HCT116 (cell line): ENCODE measurements around the gene KRTAP10-8. TPM values are rescaled to one million over a fixed set of nuclear protein-coding genes. Genes with fewer than 3 reads are reported as not detected.

ENCODE experiments used
- ATAC-seq: fragments of 200-7000 bp; cut with Tn5 transposase; 2 replicates; pipeline ENCODE4 v1.9.1; 2020; ENCODE audit warnings: mild to moderate bottlenecking, moderate library complexity
- BruUV-seq: library from RNA; stranded (reverse); fragments of 400-500 nt; replicated peaks from 2 replicates; lab custom pipeline; 2021; lab: Mats Ljungman, UMichigan
- CTCF ChIA-PET: fragments of 300-600 bp; sonication (Branson Sonifier 250); formaldehyde crosslinking; loops from one replicate; lab custom pipeline; 2021; ENCODE audit warnings: antibody characterized with exemption; lab: Charles Lee
- POLR2A ChIA-PET: fragments of 300-600, 350-600 bp; sonication (Branson Sonifier 250); formaldehyde crosslinking; loops from one replicate; lab custom pipeline; 2021; ENCODE audit warnings: antibody characterized with exemption; lab: Charles Lee
- RAD21 ChIA-PET, 2 experiments: fragments of 300-600 bp; sonication (Branson Sonifier 250); formaldehyde crosslinking; loops; one replicate each; lab custom pipeline; 2023; ENCODE audit warnings: low total read pairs in 2 of 2; ENCODE audit not compliant: uncharacterized antibody in 2 of 2, unreplicated experiment in 2 of 2, low non-redundant PET in 1 of 2; lab: Charles Lee
- DNase-seq: peaks from one replicate; pipeline ENCODE4 v3.0.0-alpha.2; 2010; ENCODE audit warnings: low read depth, low spot score
- H2AFZ ChIP-seq: fragments of 200-600 bp; shearing (Covaris generic), sonication (generic); 2 replicates; pipeline ENCODE4 v1.6.1; 2017; ENCODE audit warnings: low read depth, mixed run types, mixed read lengths, antibody characterized with exemption, low read length; ENCODE audit not compliant: poor library complexity, severe bottlenecking
- H3K27ac ChIP-seq: 2 replicates; pipeline ENCODE4 v1.5.1; 2012; ENCODE audit warnings: low read depth, low read length
- H3K27me3 ChIP-seq: fragments of 200-600 bp; sonication (generic); 2 replicates; pipeline ENCODE4 v1.6.1; 2016; ENCODE audit warnings: mixed run types, low read length, mixed read lengths; ENCODE audit not compliant: insufficient read depth
- H3K36me3 ChIP-seq, 2 experiments: fragments of 200-500 bp in 1 of 2; fragments of 200-600 bp in 1 of 2; sonication (Bioruptor generic) in 1 of 2; sonication (generic) in 1 of 2; 2 replicates each; pipeline versions ENCODE4 v1.5.1 to v1.6.1; 2014 to 2016; ENCODE audit warnings: low read length in 2 of 2, inconsistent platforms in 1 of 2, mixed read lengths in 1 of 2, mixed run types in 1 of 2; ENCODE audit not compliant: insufficient read depth in 2 of 2, control insufficient read depth in 1 of 2
- H3K4me1 ChIP-seq, 2 experiments: fragments of 200-600 bp in 1 of 2; sonication (generic) in 1 of 2; 2 replicates each; pipeline versions ENCODE4 v1.5.1 to v1.6.1; 2012 to 2017; ENCODE audit warnings: low read length in 2 of 2, inconsistent platforms in 1 of 2, mild to moderate bottlenecking in 1 of 2, mixed read lengths in 1 of 2, mixed run types in 1 of 2, moderate library complexity in 1 of 2; ENCODE audit not compliant: insufficient read depth in 2 of 2, control insufficient read depth in 1 of 2
- H3K4me2 ChIP-seq: fragments of 200-600 bp; sonication (generic); 2 replicates; pipeline ENCODE4 v1.6.1; 2017; ENCODE audit warnings: mixed run types, low read length, mixed read lengths
- H3K4me3 ChIP-seq, 2 experiments: fragments of 200-600 bp in 1 of 2; sonication (generic) in 1 of 2; replicated peaks in 1 of 2; 2 replicates each; pipeline ENCODE4 v1.5.1; 2011 to 2016; ENCODE audit warnings: low read length in 2 of 2, control low read depth in 1 of 2, low read depth in 1 of 2, mild to moderate bottlenecking in 1 of 2, mixed read lengths in 1 of 2, mixed run types in 1 of 2
- H3K79me2 ChIP-seq: fragments of 200-600 bp; sonication (generic); 2 replicates; pipeline ENCODE4 v1.6.1; 2017; ENCODE audit warnings: mild to moderate bottlenecking, mixed run types, low read length, moderate library complexity, mixed read lengths; ENCODE audit not compliant: insufficient read depth
- H3K9ac ChIP-seq: fragments of 200-600 bp; sonication (generic); 2 replicates; pipeline ENCODE4 v1.6.1; 2016; ENCODE audit warnings: low read length, mixed read lengths
- H3K9me2 ChIP-seq: fragments of 200-600 bp; sonication (generic), shearing (Covaris generic); 2 replicates; pipeline ENCODE4 v1.6.1; 2017; ENCODE audit warnings: mixed run types, mild to moderate bottlenecking, moderate library complexity; ENCODE audit not compliant: insufficient read depth
- H3K9me3 ChIP-seq, 2 experiments: fragments of 200-500 bp in 1 of 2; fragments of 200-600 bp in 1 of 2; sonication (Bioruptor generic) in 1 of 2; sonication (generic) in 1 of 2; 2 replicates each; pipeline ENCODE4 v1.6.1; 2014 to 2017; ENCODE audit warnings: low read length in 2 of 2, mixed read lengths in 2 of 2, inconsistent platforms in 1 of 2, low read depth in 1 of 2, mild to moderate bottlenecking in 1 of 2, mixed run types in 1 of 2, moderate library complexity in 1 of 2; ENCODE audit not compliant: control insufficient read depth in 1 of 2, insufficient read depth in 1 of 2
- H4K20me1 ChIP-seq: fragments of 200-600 bp; sonication (generic), shearing (Covaris generic); 2 replicates; pipeline ENCODE4 v1.6.1; 2017; ENCODE audit warnings: mixed run types, mild to moderate bottlenecking, moderate library complexity; ENCODE audit not compliant: insufficient read depth
- ATF3 ChIP-seq: IDR thresholded peaks from 2 replicates; pipeline ENCODE4 v1.6.1; 2012
- CBX3 ChIP-seq: IDR thresholded peaks from 2 replicates; pipeline ENCODE4 v1.6.1; 2012; ENCODE audit warnings: low read depth
- EGR1 ChIP-seq: IDR thresholded peaks from 2 replicates; pipeline ENCODE4 v1.6.1; 2012; ENCODE audit warnings: low read depth
- ELF1 ChIP-seq: IDR thresholded peaks from 2 replicates; pipeline ENCODE4 v1.6.1; 2012; ENCODE audit warnings: low read depth, borderline replicate concordance
- EZH2 ChIP-seq: fragments of 200-600 bp; sonication (generic); IDR thresholded peaks from 2 replicates; pipeline ENCODE4 v1.6.1; 2017; ENCODE audit warnings: antibody characterized with exemption, mixed run types
- FOSL1 ChIP-seq: IDR thresholded peaks from 2 replicates; pipeline ENCODE4 v1.6.1; 2012; ENCODE audit warnings: low read depth
- POLR2A ChIP-seq: IDR thresholded peaks from 2 replicates; pipeline ENCODE4 v1.7.0; 2011; ENCODE audit warnings: borderline replicate concordance; ENCODE audit not compliant: insufficient read depth, insufficient read length; ENCODE audit errors: extremely low read depth
- POLR2AphosphoS5 ChIP-seq: IDR thresholded peaks from 2 replicates; pipeline ENCODE4 v1.6.1; 2011; ENCODE audit warnings: mild to moderate bottlenecking, low read depth, low read length, moderate library complexity
- RAD21 ChIP-seq: IDR thresholded peaks from 2 replicates; pipeline ENCODE4 v1.6.1; 2012; ENCODE audit warnings: low read depth, mild to moderate bottlenecking
- YY1 ChIP-seq: IDR thresholded peaks from 2 replicates; pipeline ENCODE4 v1.6.1; 2011; ENCODE audit warnings: low read length, low read depth, moderate library complexity, mild to moderate bottlenecking; ENCODE audit not compliant: insufficient replicate concordance; ENCODE audit errors: extremely low read depth
- intact Hi-C: fragments of 100-400 bp; cut with micrococcal nuclease; formaldehyde crosslinking; loops from 2 replicates; pipeline ENCODE4 v1.10.0; 2022
- total RNA-seq: library from RNA; stranded (reverse); gene quantifications from one replicate; pipeline ENCODE4 v1.2.1, GENCODE V29; 2021; ENCODE audit not compliant: unreplicated experiment
- TF ChIP-seq, protein P1 (sequence below), 3 experiments: fragments of 200-600 bp in 1 of 3; sonication (generic) in 1 of 3; IDR thresholded peaks in 2 of 3; conservative IDR thresholded peaks in 1 of 3; 2 replicates each; pipeline ENCODE4 v1.5.1; 2012 to 2017; ENCODE audit warnings: low read depth in 2 of 3, low read length in 2 of 3, antibody characterized with exemption in 1 of 3, borderline replicate concordance in 1 of 3, control low read depth in 1 of 3, mild to moderate bottlenecking in 1 of 3, mixed read lengths in 1 of 3, mixed run types in 1 of 3, moderate library complexity in 1 of 3; ENCODE audit not compliant: insufficient read depth in 1 of 3

Gene KRTAP10-8
- total RNA-seq, 1 experiment from 2014 or later, result not detected

DNA sequence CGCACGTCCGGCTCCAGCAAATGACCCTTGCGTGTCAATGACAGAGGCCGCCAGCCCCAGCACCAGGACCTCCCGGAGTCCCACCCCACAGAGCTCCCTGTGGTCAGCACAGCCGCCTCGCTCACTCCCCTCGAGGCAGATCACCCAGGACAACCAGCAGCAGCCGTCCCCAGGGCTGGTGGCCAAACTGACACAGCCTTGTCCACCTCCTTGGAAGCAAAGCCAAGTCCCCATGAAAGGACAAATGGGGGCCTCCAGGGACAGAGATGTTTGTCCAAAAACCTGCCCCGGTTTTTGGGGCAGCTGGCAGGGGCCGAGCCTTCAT, 27.4 kb downstream of the KRTAP10-8 start:
- Histone ChIP-seq H3K27ac (no peak overlapping the region), H3K9ac (no peak overlapping the region), H3K9me2 (no peaks in the 10 kb centered on the region), H2AFZ (no peak overlapping the region), H3K79me2 (no peaks in the 10 kb centered on the region), H3K4me2 (no peak overlapping the region), H3K36me3 (no peaks in the 10 kb centered on the region), H3K4me3 (no peak overlapping the region), H3K4me1 (no peaks in the 10 kb centered on the region), H3K27me3 (peaks cover 6% of the 10 kb centered on the region; the same call in 1 of the 2 replicates), H3K9me3 (peaks cover 6 to 8% of the 10 kb centered on the region in 2 experiments; a peak in 2 of 4 replicates), H4K20me1 (no peaks in the 10 kb centered on the region)
- no peak for TF ChIP-seq YY1
- TF ChIP-seq ATF3, result no peak
- TF ChIP-seq EZH2, result no peak
- no peak for TF ChIP-seq ELF1
- no peak for TF ChIP-seq RAD21
- no peak for TF ChIP-seq EGR1
- no peak for TF ChIP-seq POLR2A
- TF ChIP-seq, protein P1, sequence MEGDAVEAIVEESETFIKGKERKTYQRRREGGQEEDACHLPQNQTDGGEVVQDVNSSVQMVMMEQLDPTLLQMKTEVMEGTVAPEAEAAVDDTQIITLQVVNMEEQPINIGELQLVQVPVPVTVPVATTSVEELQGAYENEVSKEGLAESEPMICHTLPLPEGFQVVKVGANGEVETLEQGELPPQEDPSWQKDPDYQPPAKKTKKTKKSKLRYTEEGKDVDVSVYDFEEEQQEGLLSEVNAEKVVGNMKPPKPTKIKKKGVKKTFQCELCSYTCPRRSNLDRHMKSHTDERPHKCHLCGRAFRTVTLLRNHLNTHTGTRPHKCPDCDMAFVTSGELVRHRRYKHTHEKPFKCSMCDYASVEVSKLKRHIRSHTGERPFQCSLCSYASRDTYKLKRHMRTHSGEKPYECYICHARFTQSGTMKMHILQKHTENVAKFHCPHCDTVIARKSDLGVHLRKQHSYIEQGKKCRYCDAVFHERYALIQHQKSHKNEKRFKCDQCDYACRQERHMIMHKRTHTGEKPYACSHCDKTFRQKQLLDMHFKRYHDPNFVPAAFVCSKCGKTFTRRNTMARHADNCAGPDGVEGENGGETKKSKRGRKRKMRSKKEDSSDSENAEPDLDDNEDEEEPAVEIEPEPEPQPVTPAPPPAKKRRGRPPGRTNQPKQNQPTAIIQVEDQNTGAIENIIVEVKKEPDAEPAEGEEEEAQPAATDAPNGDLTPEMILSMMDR (IDR thresholded peaks at IDR 0.05 in 2 of 3, conservative IDR thresholded peaks at IDR 0.05 in 1 of 3; ENCODE audit: borderline replicate concordance in 1 of 3, insufficient read depth in 1 of 3, low read depth in 2 of 3, low read length in 2 of 3), result no peak
- no peak for TF ChIP-seq CBX3
- TF ChIP-seq POLR2AphosphoS5, result no peak
- no peak for TF ChIP-seq FOSL1
- DNase-seq (no peak), ATAC-seq (no peak)
- ChIA-PET RAD21 (no interaction called here), CTCF (no interaction called here), POLR2A (no interaction called here)
- intact Hi-C loops, result no loop called here
- BruUV-seq, result no TSS peak
